ENCODE data around the gene TBX20. TPM values are rescaled to one million over a fixed set of nuclear protein-coding genes. Genes with fewer than 3 reads are reported as not detected.

TBX20 gene
- total and polyA plus RNA-seq, 2 of the 8 experiments (the other 6 are each of a cell fraction or from before 2014, with no cell fraction given), result 0.08 to 0.26 TPM

DNA sequence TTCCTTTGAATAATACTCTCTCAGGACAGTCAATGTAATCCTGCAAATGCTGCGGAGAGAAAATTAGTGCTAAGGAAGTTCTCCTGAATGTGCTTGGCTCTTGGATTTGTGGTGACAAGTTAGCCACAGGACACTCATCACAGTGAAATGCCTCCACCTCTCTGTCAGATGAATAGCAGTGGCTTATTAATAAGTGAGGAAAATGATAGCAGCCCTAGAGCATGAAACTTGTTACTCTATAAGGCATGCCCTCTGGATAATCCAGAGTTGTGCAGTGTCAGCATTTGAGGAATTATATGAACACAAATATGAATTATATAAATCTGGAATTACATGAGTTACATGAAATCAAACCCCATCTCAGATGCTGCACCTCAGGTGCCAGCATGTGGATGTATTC is 23.5 kb upstream of the TBX20 start:
- DNase-seq (ENCODE audit: low read depth in 1 of 2, low spot score in 2 of 2) (no peak), FAIRE-seq (no peak)
- no peaks in the 10 kb centered on the region for H3K79me1 ChIP-seq (ENCODE audit: low read depth, low read length)
- no peak overlapping the region for H3K4me2 ChIP-seq (ENCODE audit: insufficient read depth in 1 of 2, low read depth in 2 of 2, low read length in 2 of 2)
- H4K5ac ChIP-seq (ENCODE audit: insufficient read length, low read depth, low read length), result no peak overlapping the region
- H4K20me1 ChIP-seq (replicated peaks in 1 of 2; ENCODE audit: control insufficient read depth in 1 of 2, insufficient read depth in 2 of 2, low read length in 2 of 2), result no peaks in the 10 kb centered on the region
- H4K91ac ChIP-seq (replicated peaks; ENCODE audit: insufficient read length, low read length), result no peak overlapping the region
- H3K23ac ChIP-seq (ENCODE audit: insufficient read length), result no peak overlapping the region
- H3K4me1 ChIP-seq (replicated peaks in 1 of 4; ENCODE audit: control insufficient read depth in 3 of 4, insufficient read depth in 4 of 4, low read length in 3 of 4), result peaks cover 0 to 14% (median 9%) of the 10 kb centered on the region in 4 experiments; a peak in 5 of 7 replicates
- H4K8ac ChIP-seq (ENCODE audit: extremely low read depth, insufficient read depth, low read length), result no peak overlapping the region
- no peaks in the 10 kb centered on the region for H3K23me2 ChIP-seq (ENCODE audit: low read depth, low read length)
- H3K9me3 ChIP-seq (ENCODE audit: insufficient read depth in 2 of 2, low read depth in 1 of 2, low read length in 1 of 2), result no peaks in the 10 kb centered on the region
- H3K79me2 ChIP-seq (ENCODE audit: control insufficient read depth in 1 of 2, insufficient read depth in 2 of 2, low read length in 2 of 2), result no peaks in the 10 kb centered on the region
- H3K4ac ChIP-seq (replicated peaks; ENCODE audit: insufficient read length, low read depth, low read length), result no peak overlapping the region
- H2BK120ac ChIP-seq (replicated peaks; ENCODE audit: low read depth, low read length), result no peak overlapping the region
- H2BK5ac ChIP-seq (ENCODE audit: low read depth, low read length), result no peak overlapping the region
- no peak overlapping the region for H3K18ac ChIP-seq (ENCODE audit: extremely low read depth, low read length)
- no peak overlapping the region for H2BK12ac ChIP-seq (ENCODE audit: low read depth, low read length)
- H2AK5ac ChIP-seq (ENCODE audit: low read depth, low read length), result no peak overlapping the region
- WGBS, 2 experiments (ENCODE audit: extremely low coverage in 1 of 2, insufficient coverage in 1 of 2, insufficient read length in 1 of 2, insufficient replicate concordance in 2 of 2, low coverage in 1 of 2, low lambda C conversion rate in 2 of 2, missing lambda C conversion rate in 1 of 2), result 89% methylated on average over 1 of the region's 1 CpG; no CpG with 5 or more reads in 1 of the 2 experiments
- no peak overlapping the region for H2BK15ac ChIP-seq (ENCODE audit: low read length)
- H3K27me3 ChIP-seq (replicated peaks in 1 of 4; ENCODE audit: control insufficient read depth in 3 of 4, extremely low read depth in 1 of 4, insufficient read depth in 3 of 4, low read length in 3 of 4), result no peaks in the 10 kb centered on the region; a peak in 2 of 7 replicates
- ChIA-PET POLR2A (ENCODE audit: partially characterized antibody) (no interaction called here), CTCF (ENCODE audit: partially characterized antibody) (no interaction called here)
- no peak overlapping the region for H3K9ac ChIP-seq (replicated peaks in 1 of 4; ENCODE audit: extremely low read depth in 1 of 4, low read depth in 3 of 4, low read length in 3 of 4)
- no peak overlapping the region for H3K27ac ChIP-seq (ENCODE audit: low read depth, low read length)
- H3K14ac ChIP-seq (ENCODE audit: insufficient read length), result no peak overlapping the region
- no peak overlapping the region for H2AFZ ChIP-seq (ENCODE audit: low read length)
- H2BK20ac ChIP-seq (ENCODE audit: low read length), result no peak overlapping the region
- H3K56ac ChIP-seq (replicated peaks; ENCODE audit: insufficient read length, low read depth, low read length), result no peak overlapping the region
- TF ChIP-seq PHF8 (conservative IDR thresholded peaks at IDR 0.05; ENCODE audit: low read depth, low read length) (no peak), CHD2 (IDR thresholded peaks at IDR 0.05; ENCODE audit: low read length) (no peak), CBX8 (IDR thresholded peaks at IDR 0.05; ENCODE audit: borderline replicate concordance, low read depth, low read length) (no peak), CHD1 (IDR thresholded peaks at IDR 0.05; ENCODE audit: low read depth, low read length) (no peak), TEAD4 (IDR thresholded peaks at IDR 0.05; ENCODE audit: low read depth, low read length) (no peak), CEBPB (IDR thresholded peaks at IDR 0.05; ENCODE audit: low read depth, low read length) (no peak), TAF7 (optimal IDR thresholded peaks at IDR 0.05; ENCODE audit: borderline replicate concordance, low read depth, low read length) (no peak), HDAC2 (IDR thresholded peaks at IDR 0.05; ENCODE audit: borderline replicate concordance in 1 of 2, low read depth in 2 of 2, low read length in 2 of 2) (no peak), BACH1 (IDR thresholded peaks at IDR 0.05; ENCODE audit: low read length) (no peak)
- H3K36me3 ChIP-seq (ENCODE audit: control insufficient read depth in 2 of 4, insufficient read depth in 4 of 4, low read length in 3 of 4), result no peaks in the 10 kb centered on the region
- H3K4me3 ChIP-seq (ENCODE audit: extremely low read depth in 1 of 4, insufficient read depth in 2 of 4, low read depth in 3 of 4, low read length in 4 of 4), result no peak overlapping the region

Measured in H1 (cell line).